Suprapubic skin (tissue), 4 donors: ENCODE results near the gene ELOVL3. TPM values are rescaled to one million over a fixed set of nuclear protein-coding genes. Genes with fewer than 3 reads are reported as not detected.
"Not testable (repeated sequence)": the region's sequence is repeated elsewhere in the genome, so short reads cannot be mapped to it uniquely, and the experiment has no call there.

Source experiments
- DNase-seq, 2 donors: peaks; one replicate each; pipeline ENCODE4 v3.0.0-alpha.2; 2019; ENCODE audit warnings: low spot score in 2 of 2
- H3K27ac ChIP-seq: fragments of 200-600 bp; sonication (generic); one replicate; pipeline ENCODE4 v1.5.1; 2019
- H3K27me3 ChIP-seq: fragments of 200-600 bp; sonication (generic); one replicate; pipeline ENCODE4 v1.5.1; 2019
- H3K36me3 ChIP-seq: fragments of 200-600 bp; sonication (generic); one replicate; pipeline ENCODE4 v1.5.1; 2019
- H3K4me1 ChIP-seq: fragments of 200-600 bp; sonication (generic); one replicate; pipeline ENCODE4 v1.5.1; 2019
- H3K4me3 ChIP-seq: fragments of 200-600 bp; sonication (generic); one replicate; pipeline ENCODE4 v1.5.1; 2019; ENCODE audit warnings: mild to moderate bottlenecking
- H3K9me3 ChIP-seq: fragments of 200-600 bp; sonication (generic); one replicate; pipeline ENCODE4 v1.5.1; 2019
- CTCF ChIP-seq, 2 donors: fragments of 200-600 bp in 1 of 2; fragments of 450-650 bp in 1 of 2; sonication (generic) in 1 of 2; IDR thresholded peaks; one replicate each; pipeline ENCODE4 v1.5.1; 2016 to 2019; ENCODE audit warnings: antibody characterized with exemption in 2 of 2, mild to moderate bottlenecking in 1 of 2, moderate library complexity in 1 of 2
- EP300 ChIP-seq: sonication (generic); formaldehyde crosslinking; IDR thresholded peaks from one replicate; pipeline ENCODE4 v1.6.1; 2017; ENCODE audit warnings: antibody characterized with exemption
- POLR2A ChIP-seq, 2 donors: fragments of 450-650 bp; IDR thresholded peaks; one replicate each; pipeline ENCODE4 v1.6.1; 2017; ENCODE audit warnings: antibody characterized with exemption in 2 of 2, mild to moderate bottlenecking in 2 of 2, moderate library complexity in 2 of 2
- POLR2AphosphoS5 ChIP-seq, 3 donors: sonication (generic); formaldehyde crosslinking; IDR thresholded peaks; one replicate each; pipeline ENCODE4 v1.6.1; 2017; ENCODE audit warnings: antibody characterized with exemption in 3 of 3
- WGBS: methylation state at CpG from one replicate; pipeline ENCODE4 v1.1.5; 2018; 5-methylcytosine and 5-hydroxymethylcytosine counted together
- total RNA-seq, 4 donors: library from RNA; depleted of rRNA; stranded (reverse); fragments of >200 nt; gene quantifications; one replicate each; pipeline ENCODE4 v1.1.0, GENCODE V29; 2016

The ELOVL3 gene
- 10 to 100 TPM; 16.9 to 84.1 (median 56.5) TPM for total RNA-seq

- Histone ChIP-seq H3K27ac (peak within 1 kb of the TSS; percentile 38), H3K27me3 (peaks cover 17% of the 10 kb centered on the region), H3K4me3 (peak within 1 kb of the TSS; percentile 41), H3K9me3 (no peaks in the 10 kb centered on the region), H3K4me1 (peaks cover 35% of the 10 kb centered on the region), H3K36me3 (no peaks in the 10 kb centered on the region)
- 9% methylated on average over 27 of the region's 47 CpGs for WGBS
- TF ChIP-seq EP300 (no peak), POLR2AphosphoS5 (IDR thresholded peaks at IDR 0.05) (peak in 1 of 3 donors; percentile 9)
- DNase-seq, result peak; percentile 96 to 97
Measured at GRCh38 chr10:102225646-102226541, at the start of gene ELOVL3. Gene ELOVL3 (plus strand): TSS chr10:102226299. CDS start chr10:102226549, 250 bp downstream.

GRCh38 chr10:102184606-102185005 lies 41.5 kb upstream of the ELOVL3 start:
- no peak overlapping the region for H3K4me3 ChIP-seq
- TF ChIP-seq CTCF (IDR thresholded peaks at IDR 0.05) (no peak), POLR2AphosphoS5 (IDR thresholded peaks at IDR 0.05) (no peak), EP300 (no peak), POLR2A (IDR thresholded peaks at IDR 0.05) (no peak)
- WGBS, result 89% methylated on average over 2 of the region's 2 CpGs
- no peaks in the 10 kb centered on the region for H3K36me3 ChIP-seq
- H3K9me3 ChIP-seq, result no peaks in the 10 kb centered on the region
- H3K27ac ChIP-seq, result no peak overlapping the region
- no peaks in the 10 kb centered on the region for H3K4me1 ChIP-seq
- no peak for DNase-seq
- no peaks in the 10 kb centered on the region for H3K27me3 ChIP-seq

GRCh38 chr10:102185272-102185671 lies 40.8 kb upstream of the ELOVL3 start:
- H3K9me3 ChIP-seq, result no peaks in the 10 kb centered on the region
- DNase-seq, result no peak
- H3K4me3 ChIP-seq, result no peak overlapping the region
- H3K36me3 ChIP-seq, result no peaks in the 10 kb centered on the region
- TF ChIP-seq POLR2A (IDR thresholded peaks at IDR 0.05) (no peak), POLR2AphosphoS5 (IDR thresholded peaks at IDR 0.05) (no peak), CTCF (IDR thresholded peaks at IDR 0.05) (no peak), EP300 (no peak)
- H3K27ac ChIP-seq, result no peak overlapping the region
- H3K27me3 ChIP-seq, result no peaks in the 10 kb centered on the region
- WGBS, result 69% methylated on average over 2 of the region's 2 CpGs
- no peaks in the 10 kb centered on the region for H3K4me1 ChIP-seq

- Histone ChIP-seq H3K4me3 (no peak overlapping the region), H3K27ac (no peak overlapping the region)
- no peak for DNase-seq
Measured at GRCh38 chr10:102185811-102186527, 40.1 kb upstream of the ELOVL3 start.

GRCh38 chr10:102188298-102188940 lies 37.7 kb upstream of the ELOVL3 start:
- TF ChIP-seq POLR2AphosphoS5 (IDR thresholded peaks at IDR 0.05) (no peak), EP300 (no peak), CTCF (IDR thresholded peaks at IDR 0.05) (no peak), POLR2A (IDR thresholded peaks at IDR 0.05) (no peak)
- Histone ChIP-seq H3K27ac (no peak overlapping the region), H3K4me3 (no peak overlapping the region), H3K4me1 (no peaks in the 10 kb centered on the region), H3K36me3 (no peaks in the 10 kb centered on the region), H3K27me3 (no peaks in the 10 kb centered on the region), H3K9me3 (no peaks in the 10 kb centered on the region)
- WGBS, result 78% methylated on average over 2 of the region's 3 CpGs
- DNase-seq, result no peak

More at GRCh38 chr10:102185811-102186527, 40.1 kb upstream of the ELOVL3 start:
- no peak for TF ChIP-seq POLR2A (IDR thresholded peaks at IDR 0.05)
- Histone ChIP-seq H3K9me3 (no peaks in the 10 kb centered on the region), H3K27me3 (no peaks in the 10 kb centered on the region), H3K36me3 (no peaks in the 10 kb centered on the region), H3K4me1 (no peaks in the 10 kb centered on the region)
- 68% methylated on average over 15 of the region's 15 CpGs for whole genome bisulfite sequencing

- not testable (repeated sequence) for H3K27ac ChIP-seq, H3K4me1 ChIP-seq, H3K27me3 ChIP-seq, DNase-seq, H3K9me3 ChIP-seq, H3K36me3 ChIP-seq, H3K4me3 ChIP-seq
- whole genome bisulfite sequencing, result 64% methylated on average over 7 of the region's 7 CpGs
Measured at GRCh38 chr10:102188941-102189898, 36.9 kb upstream of the ELOVL3 start.
